GM06990 (cell line): Measurements from ENCODE around the gene RNF125.
"Not testable (repeated sequence)": the region's sequence is repeated elsewhere in the genome, so short reads cannot be mapped to it uniquely, and the experiment has no call there.

Experiments
- DNase-seq: peaks from one replicate; pipeline ENCODE4 v3.0.0-alpha.2; 2011; ENCODE audit not compliant: insufficient read length; ENCODE audit errors: extremely low read depth
- H3K27me3 ChIP-seq: replicated peaks from 2 replicates; pipeline ENCODE4 v1.6.0; 2011; ENCODE audit warnings: low read length; ENCODE audit not compliant: control insufficient read depth, insufficient read depth
- H3K36me3 ChIP-seq: 2 replicates; pipeline ENCODE4 v1.5.1; 2011; ENCODE audit warnings: low read length; ENCODE audit not compliant: control insufficient read depth, insufficient read depth
- H3K4me3 ChIP-seq: replicated peaks from 2 replicates; pipeline ENCODE4 v1.5.1; 2011; ENCODE audit warnings: low read depth, mild to moderate bottlenecking, control low read depth, low read length
- TF ChIP-seq, protein P1 (sequence below): IDR thresholded peaks from 2 replicates; pipeline ENCODE4 v1.5.1; 2011; ENCODE audit warnings: low read length, control low read depth, mild to moderate bottlenecking, inconsistent platforms; ENCODE audit not compliant: insufficient read depth, poor library complexity, severe bottlenecking

The RNF125 gene

DNA sequence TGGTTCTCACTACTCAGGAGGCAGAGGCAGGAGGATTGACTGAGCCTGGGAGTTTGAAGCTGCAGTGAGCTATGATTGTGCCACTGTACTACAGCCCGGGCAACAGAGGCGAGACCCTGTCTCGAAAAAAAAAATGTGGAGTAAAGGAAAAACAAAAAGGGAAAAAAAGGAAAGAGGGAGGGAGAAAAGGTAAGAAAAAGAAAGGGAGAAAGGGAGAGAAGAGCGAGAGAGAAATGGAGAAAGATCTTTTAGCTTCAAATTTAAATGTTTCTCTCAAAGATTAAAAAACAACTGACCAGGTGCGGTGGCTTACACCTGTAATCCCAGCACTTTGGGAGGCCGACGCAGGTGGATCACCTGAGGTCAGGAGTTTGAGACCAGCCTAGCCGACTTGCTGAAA lies 65.2 kb downstream of the RNF125 start:
- no peak for DNase-seq
- H3K4me3 ChIP-seq = no peak overlapping the region
- TF ChIP-seq, protein P1, sequence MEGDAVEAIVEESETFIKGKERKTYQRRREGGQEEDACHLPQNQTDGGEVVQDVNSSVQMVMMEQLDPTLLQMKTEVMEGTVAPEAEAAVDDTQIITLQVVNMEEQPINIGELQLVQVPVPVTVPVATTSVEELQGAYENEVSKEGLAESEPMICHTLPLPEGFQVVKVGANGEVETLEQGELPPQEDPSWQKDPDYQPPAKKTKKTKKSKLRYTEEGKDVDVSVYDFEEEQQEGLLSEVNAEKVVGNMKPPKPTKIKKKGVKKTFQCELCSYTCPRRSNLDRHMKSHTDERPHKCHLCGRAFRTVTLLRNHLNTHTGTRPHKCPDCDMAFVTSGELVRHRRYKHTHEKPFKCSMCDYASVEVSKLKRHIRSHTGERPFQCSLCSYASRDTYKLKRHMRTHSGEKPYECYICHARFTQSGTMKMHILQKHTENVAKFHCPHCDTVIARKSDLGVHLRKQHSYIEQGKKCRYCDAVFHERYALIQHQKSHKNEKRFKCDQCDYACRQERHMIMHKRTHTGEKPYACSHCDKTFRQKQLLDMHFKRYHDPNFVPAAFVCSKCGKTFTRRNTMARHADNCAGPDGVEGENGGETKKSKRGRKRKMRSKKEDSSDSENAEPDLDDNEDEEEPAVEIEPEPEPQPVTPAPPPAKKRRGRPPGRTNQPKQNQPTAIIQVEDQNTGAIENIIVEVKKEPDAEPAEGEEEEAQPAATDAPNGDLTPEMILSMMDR = no peak
- H3K36me3 ChIP-seq = no peaks in the 10 kb centered on the region
- H3K27me3 ChIP-seq = no peaks in the 10 kb centered on the region

DNA sequence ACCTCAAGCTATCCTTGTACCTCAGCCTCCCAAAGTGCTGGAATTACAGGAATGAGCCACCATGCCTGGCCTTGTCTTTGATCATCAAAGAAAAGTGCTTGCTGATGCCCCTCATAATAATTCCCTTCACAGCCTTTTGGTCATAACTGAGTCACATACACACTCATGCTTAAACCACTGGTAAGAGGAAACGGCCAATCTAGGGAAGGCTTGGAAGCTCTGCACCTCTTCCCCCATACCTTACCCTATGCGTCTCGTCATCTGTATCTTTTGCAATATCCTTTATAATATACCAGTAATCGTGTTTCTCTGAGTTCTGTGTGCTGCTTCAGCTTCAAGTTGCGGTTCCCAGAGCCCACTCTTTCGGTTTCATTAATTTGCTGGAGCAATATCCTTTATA lies 68.3 kb downstream of the RNF125 start:
- Histone ChIP-seq H3K4me3 (no peak overlapping the region), H3K27me3 (no peaks in the 10 kb centered on the region), H3K36me3 (no peaks in the 10 kb centered on the region)
- TF ChIP-seq, protein P1 = no peak
- no peak for DNase-seq

DNA sequence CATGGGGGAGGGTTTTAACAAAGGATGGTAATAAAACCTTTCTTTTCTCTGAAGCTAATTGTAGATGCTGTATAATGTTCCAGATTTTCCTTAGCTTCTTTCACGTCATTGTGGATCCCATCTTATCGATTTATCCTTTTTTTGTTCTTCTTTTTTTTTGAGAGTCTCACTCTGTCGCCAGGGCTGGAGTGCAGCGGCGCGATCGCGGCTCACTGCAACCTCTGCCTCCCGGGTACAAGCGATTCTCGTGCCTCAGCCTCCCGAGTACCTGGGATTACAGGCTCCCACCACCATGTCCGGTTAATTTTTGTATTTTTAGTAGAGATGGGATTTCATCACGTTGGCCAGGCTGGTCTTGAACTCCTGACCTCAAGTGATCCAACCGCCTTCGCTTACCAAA lies 72.2 kb downstream of the RNF125 start:
- not testable (repeated sequence) for H3K36me3 ChIP-seq, H3K4me3 ChIP-seq, H3K27me3 ChIP-seq, DNase-seq

DNA sequence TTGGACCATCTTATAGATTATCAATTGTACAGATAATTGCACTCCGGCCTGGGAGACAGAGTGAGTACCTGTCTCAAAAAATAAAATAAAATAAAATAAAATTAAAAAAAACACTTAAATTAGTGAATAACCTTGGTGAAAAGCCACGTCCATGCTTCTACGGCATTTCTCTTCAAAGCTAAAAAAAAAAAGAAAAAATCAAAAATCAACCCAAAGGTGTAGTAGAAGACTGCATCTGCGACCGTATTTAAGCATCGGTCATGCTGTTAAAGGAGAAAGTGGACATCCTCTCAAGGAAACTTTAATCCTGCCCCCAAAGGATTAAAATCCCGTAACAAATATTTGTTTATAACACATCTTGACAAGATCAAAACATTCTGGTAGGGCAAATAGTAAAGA lies 72.7 kb downstream of the RNF125 start:
- TF ChIP-seq, protein P1 = no peak
- peaks cover 2% of the 10 kb centered on the region; the same call in 1 of the 2 replicates for H3K36me3 ChIP-seq
- H3K4me3 ChIP-seq = peak overlapping the region; percentile 87
- DNase-seq = no peak
- H3K27me3 ChIP-seq = no peaks in the 10 kb centered on the region

DNA sequence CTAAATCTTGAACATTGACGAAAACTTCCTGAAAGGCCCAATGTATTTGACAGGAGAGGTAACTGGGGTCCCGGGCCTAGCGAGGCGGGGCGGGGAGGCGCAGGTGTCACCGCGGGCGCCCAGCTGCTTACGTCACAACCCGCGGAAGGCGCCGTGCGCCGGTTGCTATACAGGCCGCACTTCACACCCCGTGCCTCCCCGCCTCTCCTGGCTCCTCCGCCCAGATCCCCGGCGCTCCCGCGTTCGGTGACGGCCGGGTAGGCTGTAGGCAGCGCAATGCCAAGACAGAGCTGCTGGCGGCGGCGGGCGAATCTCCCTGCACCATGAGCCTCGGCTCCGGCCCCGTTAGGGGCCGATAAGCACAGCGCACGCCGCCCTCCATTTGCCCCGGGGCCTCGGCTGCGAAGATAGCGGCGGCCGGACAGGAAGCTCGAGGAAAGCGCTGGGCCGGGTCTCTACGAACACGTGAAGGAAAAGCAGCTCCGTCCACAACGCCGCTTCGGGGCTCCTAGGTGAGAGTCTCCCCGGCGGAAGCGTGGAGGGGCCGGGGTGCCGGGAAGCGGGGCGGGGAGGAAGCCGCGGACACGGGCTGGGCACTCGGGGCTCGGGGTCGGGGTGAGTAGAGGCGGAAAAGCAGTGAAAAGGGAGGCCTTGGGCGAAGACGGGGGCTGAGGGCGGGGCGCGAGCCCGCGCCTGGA lies 73.2 kb downstream of the RNF125 start, which contains the start of gene RNF138:
Gene RNF138, plus strand, starts transcription at position 151 of the 698 bp plus-strand sequence. CDS start 903 bp downstream, outside the sequence.
- H3K36me3 ChIP-seq = peaks cover 2% of the 10 kb centered on the region; the same call in 1 of the 2 replicates
- TF ChIP-seq, protein P1 = no peak
- H3K27me3 ChIP-seq = no peaks in the 10 kb centered on the region
- DNase-seq = peak; percentile 92
- H3K4me3 ChIP-seq = peak within 1 kb of the TSS; percentile 87

DNA sequence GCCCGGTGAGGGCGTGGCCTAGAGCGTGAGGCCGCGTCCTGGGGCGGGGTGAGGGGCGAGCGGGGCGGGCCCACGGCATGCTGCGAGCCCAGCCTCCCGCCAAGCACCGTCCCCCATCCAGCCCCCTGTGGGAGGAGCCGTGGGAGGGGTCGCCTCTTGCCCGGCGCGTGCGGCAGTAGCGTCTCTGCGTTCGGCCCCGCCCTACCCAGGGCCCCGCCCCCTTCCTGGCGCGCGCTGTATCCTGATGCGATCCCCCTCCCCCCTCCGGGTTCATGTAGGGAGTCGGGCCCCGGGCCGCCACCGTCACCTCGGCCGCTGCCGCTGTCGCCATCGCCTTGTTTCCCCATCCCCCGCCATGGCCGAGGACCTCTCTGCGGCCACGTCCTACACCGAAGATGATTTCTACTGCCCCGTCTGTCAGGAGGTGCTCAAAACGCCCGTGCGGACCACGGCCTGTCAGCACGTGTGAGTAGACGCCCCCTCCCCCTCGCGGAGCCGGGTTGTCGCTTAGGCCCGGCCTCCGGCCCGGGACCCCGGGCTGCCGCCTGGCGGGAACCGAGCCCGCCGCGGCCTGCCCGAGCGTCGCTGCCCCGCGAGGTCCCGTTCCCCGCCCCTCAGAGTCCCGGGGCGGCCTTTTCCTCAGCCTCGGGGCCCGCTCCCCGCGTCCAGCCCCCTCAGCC lies 73.9 kb downstream of the RNF125 start:
- peak; percentile 96 for DNase-seq
- Histone ChIP-seq H3K4me3 (peak overlapping the region; percentile 87), H3K27me3 (no peaks in the 10 kb centered on the region), H3K36me3 (peaks cover 2% of the 10 kb centered on the region)
- TF ChIP-seq, protein P1 = no peak
